Activated effector memory CD4-positive, alpha-beta T cell treated with anti-CD3 and anti-CD28 coated beads, Interleukin-2, amount 50 U/mL, for 16 hours (primary cell): ENCODE results near the gene MYRFL.
"Not testable (repeated sequence)": the region's sequence is repeated elsewhere in the genome, so short reads cannot be mapped to it uniquely, and the experiment has no call there.

Experiments used
- DNase-seq: peaks from one replicate; pipeline ENCODE4 v3.0.0-alpha.2; 2020

Gene MYRFL

DNA sequence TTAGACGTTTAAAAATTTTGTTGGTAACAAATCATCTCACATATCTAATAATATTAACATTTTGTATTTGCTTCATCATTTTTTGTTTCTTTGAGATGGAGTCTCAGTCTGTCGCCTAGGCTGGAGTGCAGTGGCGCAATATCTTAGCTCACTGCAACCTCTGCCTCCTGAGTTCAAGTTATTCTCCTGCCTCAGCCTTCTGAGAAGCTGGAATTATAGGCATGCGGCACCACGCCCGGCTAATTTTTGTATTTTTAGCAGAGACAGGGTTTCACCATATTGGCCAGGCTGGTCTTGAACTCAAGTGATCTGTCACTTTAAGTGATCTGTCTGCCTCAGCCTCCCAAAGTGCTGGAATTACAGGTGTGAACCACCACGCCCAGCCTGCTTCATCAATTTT lies 169.1 kb downstream of the MYRFL start:
- not testable (repeated sequence) for DNase-seq

DNA sequence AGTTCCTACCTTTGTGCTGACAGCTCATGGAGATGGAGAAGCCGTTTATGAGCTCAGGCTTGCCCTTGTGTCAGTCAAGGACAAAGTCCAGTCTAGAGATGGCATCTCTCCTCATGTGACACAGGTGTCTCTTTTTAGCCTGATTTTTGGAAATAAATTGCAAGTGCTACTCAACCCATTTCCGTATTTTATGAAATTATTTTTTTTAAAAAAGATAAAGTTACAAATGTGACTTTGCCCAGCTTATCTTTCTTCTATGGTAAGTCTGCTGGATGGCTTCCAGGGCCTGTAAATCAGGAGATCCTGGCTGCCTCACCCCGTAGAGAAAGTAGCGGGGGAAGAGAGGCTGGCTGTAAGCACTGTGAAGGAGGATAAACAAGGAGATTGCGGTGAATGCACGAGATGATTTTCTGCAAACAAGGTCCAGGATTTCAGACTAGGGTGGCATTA lies 169.7 kb downstream of the MYRFL start:
- no peak for DNase-seq

DNA sequence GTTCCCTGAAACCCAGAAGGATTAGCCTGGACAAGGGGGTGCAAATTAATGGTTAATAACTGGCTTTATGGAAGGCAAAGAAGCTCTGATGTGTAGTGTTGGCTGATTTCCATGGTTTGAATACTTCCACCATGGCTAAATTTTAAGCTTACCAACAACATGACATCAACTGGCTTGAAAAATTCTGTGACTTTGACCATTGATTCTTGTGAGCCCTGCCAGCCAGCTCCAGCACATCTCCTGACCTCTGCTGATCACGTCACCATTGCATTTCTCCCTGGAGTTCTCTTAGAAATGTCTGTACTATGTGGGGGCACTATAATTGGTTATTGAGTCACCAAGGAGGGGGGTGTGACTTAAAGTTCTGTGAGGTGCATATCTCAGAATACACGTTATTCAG lies 171.2 kb downstream of the MYRFL start:
- no peak for DNase-seq

DNA sequence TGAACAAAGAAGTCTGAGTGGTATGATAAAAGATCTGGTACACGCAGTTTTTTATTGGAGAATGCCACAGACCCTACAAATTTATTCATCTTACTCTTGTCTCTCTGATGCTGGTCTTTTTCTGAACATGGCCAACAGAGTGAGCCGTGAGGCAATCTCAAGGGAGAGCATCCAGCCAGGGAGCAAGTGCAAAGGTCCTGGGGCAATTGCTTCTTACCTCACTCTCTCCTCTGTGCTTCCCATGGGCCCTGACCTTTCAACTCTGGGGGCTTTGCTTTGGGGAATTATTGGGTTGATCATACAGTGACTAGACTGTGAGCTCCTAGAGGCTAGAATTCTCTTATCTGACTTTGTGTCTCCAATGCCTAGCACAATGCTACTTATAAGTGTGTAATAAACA lies 171.7 kb downstream of the MYRFL start:
- no peak for DNase-seq

DNA sequence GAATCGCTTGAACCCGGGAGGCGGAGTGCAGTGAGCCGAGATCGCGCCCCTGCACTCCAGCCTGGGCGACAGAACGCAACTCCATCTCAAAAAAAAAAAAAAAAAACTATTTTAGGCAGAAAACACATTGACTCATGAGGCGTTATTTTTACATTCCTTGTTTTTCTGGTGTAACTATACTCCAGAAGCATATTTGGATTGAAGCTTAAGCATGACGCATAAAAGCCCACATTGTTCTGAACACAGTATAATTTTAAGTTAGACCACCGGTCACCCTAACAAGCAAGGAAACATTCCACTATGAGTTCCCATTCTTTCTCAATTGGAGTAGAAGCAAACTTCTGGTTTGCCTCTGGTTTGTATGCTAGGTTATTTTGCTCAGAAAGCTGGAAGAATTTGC lies 173.0 kb downstream of the MYRFL start:
- no peak for DNase-seq

DNA sequence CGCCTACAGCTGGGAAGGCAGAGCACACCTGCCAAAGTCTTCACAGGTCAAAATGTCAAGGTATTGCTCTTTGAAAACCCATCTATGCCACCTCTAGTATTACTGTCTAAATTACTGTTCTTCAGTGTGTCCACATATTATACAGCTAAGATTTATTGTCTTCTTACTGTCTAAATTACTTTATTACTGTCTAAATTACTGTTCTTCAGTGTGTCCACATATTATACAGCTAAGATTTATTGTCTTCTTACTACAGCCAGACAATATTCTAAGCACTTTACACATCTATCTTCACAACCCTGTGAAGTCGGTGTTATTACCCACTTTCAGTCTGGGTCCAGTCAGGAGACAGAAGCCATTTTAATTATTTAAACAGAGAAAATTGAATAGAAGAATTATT lies 173.9 kb downstream of the MYRFL start:
- no peak for DNase-seq

DNA sequence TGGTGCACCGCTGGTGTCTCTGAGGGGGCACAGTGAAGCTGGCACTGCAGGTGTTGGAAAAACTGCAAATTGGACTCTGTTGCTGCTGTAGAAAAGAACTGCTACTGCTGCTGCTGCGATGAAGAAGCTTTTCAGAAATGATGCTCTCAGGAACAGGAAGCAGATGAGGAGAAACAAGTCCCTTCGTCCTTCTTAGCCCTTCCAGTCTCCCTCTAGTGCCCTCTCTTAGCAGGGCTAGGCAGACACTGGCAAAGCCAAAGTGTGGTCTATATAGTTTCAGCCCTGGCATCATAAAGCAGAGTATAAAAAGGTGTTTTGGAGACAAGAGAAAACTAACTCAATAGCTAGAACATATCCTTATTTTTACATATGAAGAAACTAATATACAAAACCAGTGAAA lies 174.5 kb downstream of the MYRFL start:
- no peak for DNase-seq

DNA sequence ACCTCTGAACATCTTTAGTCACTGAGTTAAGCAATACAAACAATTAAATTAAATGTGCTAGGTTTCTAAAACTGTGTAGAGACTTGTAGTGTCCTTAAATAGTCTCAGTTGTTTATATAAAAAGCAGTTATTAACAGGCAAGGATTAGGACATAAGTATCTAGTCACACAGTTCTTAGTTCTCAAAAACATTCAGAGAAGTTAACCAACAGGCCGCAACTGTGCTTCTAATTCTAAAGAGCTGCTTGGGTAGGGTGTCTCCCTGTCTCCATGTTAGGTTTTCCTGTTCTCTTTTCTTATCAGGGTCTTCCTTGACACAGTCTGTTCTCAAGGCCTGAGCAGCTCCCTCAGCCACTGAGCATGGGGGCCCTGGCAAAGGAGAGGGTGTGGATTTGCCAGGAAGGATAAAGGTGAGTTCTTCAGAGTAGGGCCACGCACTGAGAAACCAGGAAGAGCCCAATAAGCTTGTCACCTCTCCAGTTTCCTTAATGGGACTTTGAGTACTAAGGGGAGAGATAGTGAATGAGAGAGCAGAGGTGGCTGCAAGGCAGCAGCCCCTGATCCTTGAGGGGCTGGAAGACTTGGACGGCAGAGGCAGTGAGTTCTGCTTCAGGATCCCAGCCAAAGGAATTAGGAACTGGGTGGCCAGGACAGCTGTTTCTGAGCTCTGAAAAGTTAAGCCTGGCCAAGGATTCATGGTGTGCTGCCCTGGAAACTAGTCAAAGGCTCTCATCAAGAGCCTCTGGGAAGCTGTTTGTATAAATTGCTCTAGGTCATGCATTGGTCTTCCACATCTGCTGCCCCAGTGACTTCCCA lies 177.3 kb downstream of the MYRFL start:
- DNase-seq = no peak

DNA sequence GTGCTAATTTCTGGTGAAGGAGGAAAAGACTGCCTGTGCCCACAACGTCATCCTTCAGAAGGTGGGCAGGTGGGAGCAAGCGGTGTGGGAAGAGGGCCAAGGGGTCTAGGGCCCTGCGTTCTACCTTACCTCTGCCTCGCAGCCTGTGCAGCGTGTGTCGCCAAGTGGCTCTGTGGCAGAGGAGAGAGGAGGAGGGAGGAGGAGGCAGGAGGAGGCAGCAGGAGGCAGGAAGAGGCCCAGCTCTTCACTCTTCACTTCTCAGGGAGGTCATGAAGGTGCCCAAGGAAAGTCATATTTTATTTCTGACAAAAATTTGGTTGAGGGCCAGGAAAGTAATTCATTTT lies 177.9 kb downstream of the MYRFL start:
- DNase-seq = no peak

DNA sequence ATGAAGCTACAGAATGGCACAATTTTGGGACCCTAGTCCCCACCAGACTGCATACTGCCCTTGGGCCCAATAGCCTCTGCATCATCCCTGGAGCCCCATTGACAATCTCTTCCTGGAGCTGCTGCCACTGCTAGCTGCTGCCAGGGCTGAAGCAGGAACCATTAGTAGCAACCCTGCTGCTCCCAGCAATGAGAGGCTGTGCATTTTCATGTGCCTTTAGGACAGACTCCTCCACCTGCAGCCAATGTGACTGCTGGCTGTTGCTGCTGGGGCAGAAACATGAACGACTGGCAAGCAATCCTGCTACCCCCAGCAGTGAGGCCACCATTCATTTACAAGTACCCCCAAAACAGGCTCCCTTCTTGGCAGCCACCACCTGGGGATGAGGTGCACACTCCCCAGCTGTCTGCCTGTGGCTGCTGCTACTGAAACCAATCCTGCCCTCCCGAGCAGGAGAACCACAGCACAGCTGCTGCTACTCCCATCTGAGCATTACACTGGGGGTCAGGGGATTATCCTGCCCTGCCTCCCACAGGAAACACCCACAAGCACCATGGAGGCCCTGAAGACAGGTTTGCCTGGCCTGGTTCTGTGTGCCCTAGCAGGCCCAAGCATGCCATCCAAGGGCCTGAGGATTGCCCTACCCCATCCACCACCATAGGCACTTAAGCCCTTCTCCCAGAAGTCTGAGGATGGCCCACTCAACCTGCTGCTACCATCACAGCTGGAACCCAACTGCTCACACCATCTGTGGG lies 181.0 kb downstream of the MYRFL start:
- no peak for DNase-seq

DNA sequence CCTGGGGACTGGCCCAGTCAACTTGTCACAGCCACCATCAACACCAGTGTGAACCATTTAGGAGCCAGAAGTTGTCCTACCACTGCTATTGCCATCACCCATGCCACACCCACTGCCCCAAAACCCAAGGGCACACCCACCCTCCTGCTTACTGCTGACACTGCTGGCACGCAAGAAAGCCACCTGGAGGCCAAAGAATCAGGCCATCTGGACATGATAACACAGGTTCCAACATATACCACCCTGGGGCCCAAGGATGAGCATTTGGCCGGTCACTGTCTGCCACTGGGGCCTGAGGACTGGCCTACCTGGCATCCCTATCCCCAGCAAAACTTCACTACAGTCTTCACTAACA lies 181.6 kb downstream of the MYRFL start:
- DNase-seq = no peak

DNA sequence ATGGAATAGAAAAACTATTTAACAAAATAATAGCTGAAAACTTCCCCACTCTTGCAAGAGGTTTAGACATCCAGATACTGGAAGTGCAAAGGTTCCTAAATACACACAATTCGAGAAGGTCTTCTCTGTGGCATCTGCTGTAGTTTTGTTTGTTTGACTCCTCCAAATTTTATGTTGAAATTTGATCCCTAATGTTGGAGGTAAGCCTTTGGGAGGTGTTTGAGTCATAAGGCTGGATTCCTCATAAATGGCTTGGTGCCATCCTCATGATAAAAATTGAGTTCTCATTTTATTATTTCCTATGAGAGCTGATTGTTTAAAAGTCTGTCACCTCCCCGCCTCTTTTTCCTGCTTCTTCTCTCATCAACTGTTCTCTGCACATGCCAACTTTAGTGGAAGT lies 182.7 kb downstream of the MYRFL start:
- no peak for DNase-seq
